NCI-H774 (cell line): Measurements from ENCODE around the gene BCLAF1.
"Not testable (repeated sequence)": the region's sequence is repeated elsewhere in the genome, so short reads cannot be mapped to it uniquely, and the experiment has no call there.

ENCODE experiments used
- DNase-seq: peaks from one replicate; lab custom pipeline; 2025; lab: John Stamatoyannopoulos, UW

Gene BCLAF1

DNA sequence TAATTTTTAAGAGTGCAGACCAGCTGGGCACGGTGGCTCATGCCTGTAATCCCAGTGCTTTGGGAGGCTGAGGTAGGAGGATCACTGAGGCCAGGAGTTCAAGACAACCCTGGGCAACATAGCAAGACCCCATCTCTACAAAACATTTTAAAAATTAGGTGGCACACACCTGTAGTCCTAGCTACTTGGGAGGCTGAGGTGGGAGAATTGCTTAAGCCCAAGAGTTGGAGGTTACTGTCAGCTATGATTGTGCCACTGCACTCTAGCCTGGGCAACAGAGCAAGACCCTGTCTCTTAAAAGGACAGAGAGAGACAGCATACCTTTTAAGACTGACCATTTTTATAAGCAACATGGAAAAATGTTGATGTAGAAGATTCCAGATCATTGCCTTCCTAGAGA is 18.8 kb upstream of the BCLAF1 start:
- DNase-seq = not testable (repeated sequence)

GRCh38 chr6:136307351-136307750 is 17.7 kb upstream of the BCLAF1 start:
- peak; percentile 71 for DNase-seq

DNA sequence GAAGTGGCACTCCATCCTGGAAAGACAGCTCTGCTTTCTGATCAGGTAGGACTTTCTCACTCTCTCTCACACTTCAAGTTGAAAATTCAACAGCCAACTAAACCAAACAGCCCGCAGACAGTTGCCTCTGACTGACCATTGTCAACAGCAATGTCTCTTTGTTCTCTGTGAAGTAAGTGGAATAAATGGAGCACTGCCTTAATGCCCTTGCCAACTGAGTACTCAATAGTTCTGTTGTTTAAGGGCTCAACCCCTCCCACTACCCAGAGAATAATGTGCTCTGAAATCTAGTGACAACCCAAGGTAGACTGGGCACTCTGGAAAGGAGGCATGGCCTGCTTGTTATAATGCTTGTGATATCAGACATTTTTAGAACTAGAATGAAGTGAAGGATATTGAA is 16.8 kb upstream of the BCLAF1 start:
- DNase-seq = peak; percentile 85

DNA sequence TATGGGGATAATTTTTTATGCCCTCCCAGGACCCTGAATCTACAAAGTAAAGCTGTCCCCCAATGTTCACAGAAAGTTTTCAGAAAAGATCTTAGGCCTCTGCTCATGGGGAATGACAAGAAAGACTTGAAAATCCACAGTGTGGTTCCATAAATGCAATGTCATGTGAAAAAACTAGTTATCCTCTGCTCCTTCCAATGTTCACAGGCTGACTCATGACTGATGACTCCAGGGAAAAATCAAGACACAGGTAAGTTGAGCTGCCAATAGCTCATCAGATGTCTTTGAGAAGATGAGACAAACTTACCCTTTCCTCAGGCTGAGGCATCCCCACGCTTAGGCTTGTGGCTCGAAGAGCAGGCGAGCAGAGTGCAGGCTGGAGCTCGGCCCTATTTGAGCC is 14.8 kb upstream of the BCLAF1 start:
- DNase-seq = no peak

GRCh38 chr6:136303516-136303915 is 13.9 kb upstream of the BCLAF1 start:
- DNase-seq = no peak

- no peak for DNase-seq
Measured at GRCh38 chr6:136294621-136295020, 5.0 kb upstream of the BCLAF1 start.

DNA sequence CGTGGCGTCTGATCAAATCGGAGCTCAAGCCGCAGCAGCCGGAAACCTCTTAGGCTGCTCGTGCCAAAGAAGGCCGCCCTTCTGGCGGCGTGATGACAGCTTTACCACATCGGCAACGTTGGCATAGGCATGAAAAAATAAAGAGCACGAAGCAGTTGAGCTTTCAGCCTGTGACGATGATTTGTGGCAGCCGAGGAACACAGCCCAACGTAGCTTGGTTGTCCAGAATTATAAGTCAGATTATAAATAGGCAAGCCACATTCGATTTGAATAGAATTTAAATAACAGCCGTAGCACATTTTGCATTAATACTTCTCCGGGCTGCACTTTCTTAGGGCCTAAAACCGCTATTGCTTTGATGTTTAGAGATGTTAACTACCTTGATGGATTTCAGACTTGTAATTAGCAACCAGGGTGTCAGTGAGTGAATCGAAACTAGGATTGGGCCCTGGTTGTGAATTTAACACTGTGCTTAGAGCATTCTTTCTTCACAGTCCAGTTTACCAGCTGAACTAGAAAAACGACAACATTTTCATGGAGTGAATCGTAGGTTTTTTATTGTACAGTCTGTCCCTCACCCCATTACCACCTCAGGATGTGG is 864 bp upstream of the BCLAF1 start:
- DNase-seq = peak; percentile 78

DNA sequence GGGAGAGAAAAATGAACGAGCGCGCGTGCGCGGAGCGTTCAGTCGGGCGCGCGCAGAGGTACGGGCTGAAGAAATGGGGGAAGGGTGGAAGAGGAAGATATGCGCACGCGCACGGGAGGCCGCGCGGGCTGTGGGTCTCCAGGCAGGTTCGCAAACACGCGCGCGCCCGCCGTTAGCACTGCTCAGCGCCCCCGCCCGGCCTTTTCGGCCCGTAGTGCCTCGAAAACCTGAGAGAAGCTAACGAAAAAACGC is 393 bp downstream of the BCLAF1 start:
- DNase-seq = peak; percentile 96

DNA sequence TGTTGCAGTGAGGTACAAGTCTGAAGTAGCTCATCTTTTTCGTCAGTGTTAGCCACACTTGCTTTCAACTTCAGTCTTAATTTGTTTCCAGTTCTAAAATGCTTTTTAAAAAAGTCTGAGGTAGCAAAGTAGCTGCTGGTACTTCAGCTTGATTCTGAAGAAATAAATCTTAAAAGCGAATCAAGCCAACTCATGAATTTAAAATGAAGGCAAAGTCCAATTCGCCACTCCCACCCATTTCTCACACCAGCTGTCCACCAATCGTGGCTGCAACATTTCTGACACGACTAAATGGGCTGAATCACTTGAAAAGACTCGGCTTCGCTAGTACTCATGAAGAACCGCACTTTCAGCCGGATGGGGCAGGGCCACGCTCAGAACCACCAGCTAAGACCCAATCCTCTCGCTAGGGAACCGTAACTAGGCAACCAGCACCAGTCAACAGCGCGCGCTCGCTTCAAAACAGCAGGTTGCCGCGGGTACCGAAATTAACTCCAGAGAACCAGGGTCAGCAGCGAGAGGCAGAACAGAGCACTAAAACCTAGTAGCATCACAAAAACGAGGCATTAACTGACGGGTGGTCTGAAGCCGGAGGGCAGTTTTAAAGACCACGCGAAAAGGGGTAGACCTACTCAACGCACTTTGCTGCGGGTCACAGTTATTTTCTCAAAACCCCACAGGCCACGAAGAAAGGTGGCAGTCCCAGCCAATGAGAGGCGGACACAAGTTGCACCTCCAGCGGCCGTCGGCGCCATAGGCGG is 900 bp downstream of the BCLAF1 start:
- DNase-seq = peak; percentile 86

DNA sequence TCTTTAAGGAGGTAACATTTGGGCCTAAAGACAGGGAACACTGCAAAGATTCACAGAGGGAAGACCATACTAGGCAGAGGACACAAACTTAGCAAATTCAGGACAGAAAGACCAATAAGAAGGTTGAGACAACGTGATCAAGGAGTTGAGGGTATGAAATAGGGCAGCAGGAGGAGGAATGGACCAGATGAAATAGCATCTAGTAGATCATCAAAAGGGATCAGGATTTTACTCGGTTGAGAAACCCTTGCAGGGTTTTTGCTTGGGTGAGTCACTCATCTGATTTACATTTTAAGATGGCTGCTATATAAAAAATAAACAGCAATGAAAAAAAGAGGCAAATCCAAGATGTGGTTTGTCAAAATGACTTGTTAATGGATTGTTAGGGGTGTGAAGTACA is 4.7 kb downstream of the BCLAF1 start:
- DNase-seq = no peak

GRCh38 chr6:136282906-136283305 is 6.7 kb downstream of the BCLAF1 start:
- no peak for DNase-seq

GRCh38 chr6:136280032-136280609 is 9.5 kb downstream of the BCLAF1 start:
- no peak for DNase-seq

GRCh38 chr6:136274062-136274461 is 15.6 kb downstream of the BCLAF1 start:
- no peak for DNase-seq

- DNase-seq = no peak
Measured at GRCh38 chr6:136265101-136265500, 24.5 kb downstream of the BCLAF1 start.

DNA sequence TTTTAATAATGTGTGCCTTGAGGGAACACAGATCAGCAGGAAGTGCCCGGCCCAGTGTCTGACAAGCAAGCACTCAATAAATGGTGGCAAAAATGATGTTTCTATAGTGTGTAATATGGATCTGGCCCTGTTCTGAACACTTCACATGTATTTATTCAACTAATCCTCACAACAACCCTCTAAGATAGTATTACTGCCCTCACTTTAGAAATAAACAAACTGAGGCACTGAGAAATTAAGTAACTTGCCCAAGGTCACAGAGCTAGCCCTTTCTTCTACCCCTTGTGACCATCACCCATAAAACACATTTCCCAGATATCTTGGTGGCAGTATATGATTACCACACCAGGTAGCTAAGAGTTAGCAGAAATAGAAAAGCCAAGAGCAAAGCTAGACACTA is 26.7 kb downstream of the BCLAF1 start:
- no peak for DNase-seq

DNA sequence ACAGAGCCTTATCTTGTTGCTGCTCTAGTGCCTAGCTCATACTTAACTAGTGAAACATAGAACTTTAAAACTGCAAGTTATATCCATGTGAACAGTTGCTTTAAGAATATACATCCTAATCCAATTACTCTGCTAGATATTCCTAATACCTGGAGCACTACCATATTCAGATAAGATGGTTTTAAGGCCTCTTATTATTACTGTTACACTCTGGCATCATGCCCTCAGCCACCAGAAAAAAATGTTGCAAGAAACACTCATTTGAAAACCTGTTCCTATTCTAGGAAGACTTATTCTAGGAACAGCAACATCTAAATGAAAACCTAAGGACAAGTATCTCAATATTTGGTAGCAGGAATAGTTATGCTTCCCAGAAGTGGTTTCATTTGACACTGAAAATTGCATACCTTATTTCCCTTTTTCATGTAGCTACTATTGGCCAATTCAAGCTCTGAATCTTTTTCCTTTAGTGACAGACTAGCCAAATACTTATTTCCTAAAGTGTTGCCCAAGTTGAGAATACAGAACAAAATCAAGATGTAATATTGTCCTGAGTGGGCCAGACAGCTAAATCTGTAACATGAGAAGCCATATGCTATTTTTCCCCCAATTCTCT is 34.7 kb downstream of the BCLAF1 start:
- no peak for DNase-seq

DNA sequence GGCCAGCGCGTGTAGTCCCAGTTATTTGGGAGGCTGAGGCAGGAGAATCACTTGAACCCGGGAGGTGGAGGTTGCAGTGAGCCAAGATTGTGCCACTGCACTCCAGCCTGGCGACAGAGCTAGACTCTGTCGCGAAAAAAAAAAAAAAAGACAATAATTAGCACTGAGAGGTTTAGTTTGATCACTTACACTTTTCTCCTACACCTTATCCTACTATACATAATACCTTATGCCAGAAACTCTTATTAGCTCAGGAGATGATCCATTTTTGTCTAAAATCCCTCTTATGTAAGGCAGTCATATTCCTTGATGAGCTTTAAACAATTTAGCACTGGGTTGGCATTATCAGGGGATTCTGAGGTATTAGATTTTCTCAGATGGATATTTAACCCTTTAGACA is 35.9 kb downstream of the BCLAF1 start:
- no peak for DNase-seq

- DNase-seq = no peak
Measured at GRCh38 chr6:136252441-136252840, 37.2 kb downstream of the BCLAF1 start.

DNA sequence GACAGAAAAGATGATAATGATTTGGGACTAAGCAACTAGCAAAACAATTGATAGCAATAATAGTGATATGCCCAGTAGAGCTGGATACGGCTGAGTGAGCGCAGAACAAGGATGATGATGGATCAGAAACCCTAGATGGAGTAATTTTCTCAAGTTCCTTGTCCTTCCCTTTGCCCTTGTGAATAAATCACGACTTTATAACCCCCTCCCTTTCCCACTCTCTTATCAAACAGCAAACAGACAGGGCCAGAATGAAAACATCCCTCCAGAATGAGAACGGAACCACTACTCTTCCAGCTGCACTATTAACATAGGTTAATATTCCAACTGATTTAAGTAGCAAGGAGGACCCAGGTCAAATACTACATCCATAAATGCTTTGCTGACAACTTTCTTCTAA is 38.3 kb downstream of the BCLAF1 start:
- DNase-seq = no peak

DNA sequence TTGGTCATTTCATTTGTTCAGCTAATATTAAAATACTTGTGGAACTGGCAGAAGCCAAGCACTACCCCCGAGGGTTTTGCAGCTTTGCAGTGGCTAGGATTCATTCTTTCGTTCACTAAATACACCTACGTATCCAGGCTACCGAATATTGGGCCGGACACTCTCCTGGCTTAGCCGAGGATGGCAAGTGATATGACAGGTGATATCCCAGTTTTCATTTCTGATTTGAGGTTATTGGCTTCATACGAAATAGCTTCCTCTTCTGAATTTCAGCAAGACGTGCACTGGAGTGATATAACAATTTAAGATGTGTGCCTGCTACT is 39.0 kb downstream of the BCLAF1 start:
- DNase-seq = no peak

GRCh38 chr6:136249811-136250685 is 39.6 kb downstream of the BCLAF1 start, which contains the start of gene MTFR2:
Gene MTFR2, minus strand, starts transcription at chr6:136250311. Its CDS starts 1,212 bp downstream, at chr6:136249099.
- peak; percentile 100 for DNase-seq

DNA sequence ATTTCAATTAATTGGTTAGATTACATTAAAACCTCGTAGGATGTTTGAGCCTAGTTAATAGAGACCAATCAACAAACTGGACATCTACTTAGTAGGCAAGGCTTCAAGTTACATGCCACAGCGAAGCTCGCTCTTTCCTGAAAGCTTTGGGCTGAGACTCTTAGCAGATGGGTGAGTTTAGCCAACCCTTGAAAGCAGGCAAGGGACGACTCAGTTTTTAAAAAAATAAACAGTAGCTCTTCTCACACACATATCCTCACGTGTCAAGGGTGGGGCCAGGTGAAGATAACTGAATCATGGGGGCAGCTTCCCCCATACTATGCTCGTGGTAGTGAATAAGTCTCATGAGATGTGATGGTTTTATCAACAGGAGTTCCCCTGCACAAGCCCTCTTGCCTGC is 40.3 kb downstream of the BCLAF1 start:
- no peak for DNase-seq
